Hematopoietic multipotent progenitor cell treated with erythropoietin and hydrocortisone succinate and interleukin-3 and kit ligand, for 4 days (in vitro differentiated cells): ENCODE data around the gene TM4SF18.
"Not testable (repeated sequence)": the region's sequence is repeated elsewhere in the genome, so short reads cannot be mapped to it uniquely, and the experiment has no call there.

Experiments
- DNase-seq: peaks from one replicate; pipeline ENCODE4 v3.0.0-alpha.2; 2015

TM4SF18 gene, protein sequence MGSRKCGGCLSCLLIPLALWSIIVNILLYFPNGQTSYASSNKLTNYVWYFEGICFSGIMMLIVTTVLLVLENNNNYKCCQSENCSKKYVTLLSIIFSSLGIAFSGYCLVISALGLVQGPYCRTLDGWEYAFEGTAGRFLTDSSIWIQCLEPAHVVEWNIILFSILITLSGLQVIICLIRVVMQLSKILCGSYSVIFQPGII

DNA sequence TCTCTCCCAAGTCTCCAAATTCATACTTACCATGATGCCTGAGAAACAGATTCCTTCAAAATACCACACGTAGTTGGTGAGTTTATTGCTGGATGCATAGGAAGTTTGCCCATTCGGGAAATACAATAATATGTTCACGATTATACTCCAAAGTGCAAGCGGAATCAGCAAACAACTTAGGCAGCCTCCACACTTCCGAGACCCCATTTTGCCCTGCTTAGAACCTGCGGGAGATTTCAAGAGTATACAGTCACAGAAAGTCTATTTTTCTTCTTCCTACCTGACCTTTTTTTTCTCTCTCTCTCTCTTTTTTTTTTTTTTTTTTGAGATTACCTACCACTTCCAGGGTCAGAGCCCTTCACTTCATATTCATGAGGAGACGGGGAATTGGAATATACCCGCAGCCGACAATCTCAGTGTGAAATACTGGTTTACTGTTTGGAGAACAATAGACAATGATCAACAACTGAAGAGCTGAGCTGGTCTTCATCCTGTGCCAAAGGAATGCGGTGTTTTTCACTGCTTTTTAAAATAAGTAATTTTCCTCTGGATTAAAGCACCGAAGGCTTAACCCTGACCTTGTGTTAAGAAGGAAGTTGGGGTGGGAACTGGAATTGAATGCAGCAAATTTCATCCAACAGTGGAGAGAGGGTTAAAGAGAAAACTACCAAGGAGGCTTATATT, at the start of gene TM4SF18:
TM4SF18 (minus strand) TSS at position 461 of the 684 bp plus-strand sequence; CDS start at position 207, 254 bp downstream.
- DNase-seq = no peak

DNA sequence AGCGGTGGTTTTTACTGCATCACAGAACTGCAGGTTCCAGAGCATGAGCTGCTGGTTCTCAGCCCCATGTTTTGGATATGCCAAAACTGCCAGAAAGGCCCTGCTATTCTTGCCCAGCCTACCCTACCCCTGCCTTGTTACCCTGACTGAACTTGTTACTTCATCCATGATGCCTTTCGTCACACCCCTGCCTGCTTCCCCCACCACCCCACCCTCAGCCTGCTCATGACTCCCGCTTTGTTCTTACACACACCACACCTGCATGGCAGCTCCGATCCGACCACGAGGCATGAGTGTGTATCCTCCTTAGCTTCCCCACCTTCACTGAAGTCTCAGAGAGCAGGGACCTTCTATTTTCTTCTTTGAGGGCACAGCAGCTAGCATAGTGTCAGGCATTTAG, 49.1 kb upstream of the TM4SF18 start:
- DNase-seq = no peak

DNA sequence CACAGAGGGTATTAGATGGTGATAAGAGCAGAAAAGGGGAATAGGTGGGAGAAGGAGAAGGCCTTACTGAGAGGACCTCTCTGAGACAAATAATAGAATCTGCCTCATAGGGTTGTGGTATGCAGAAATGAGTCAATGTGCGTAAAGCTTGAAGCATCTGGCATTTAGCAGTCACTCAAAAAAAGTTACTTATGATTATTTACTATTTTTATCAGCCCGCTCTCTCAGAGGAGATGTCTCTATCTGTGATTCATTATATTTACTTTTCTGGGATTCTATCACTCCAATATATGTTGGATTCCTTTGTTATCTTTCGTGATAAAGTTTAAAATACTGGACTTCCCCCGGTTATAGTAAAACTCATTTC, 48.6 kb upstream of the TM4SF18 start:
- DNase-seq = no peak

DNA sequence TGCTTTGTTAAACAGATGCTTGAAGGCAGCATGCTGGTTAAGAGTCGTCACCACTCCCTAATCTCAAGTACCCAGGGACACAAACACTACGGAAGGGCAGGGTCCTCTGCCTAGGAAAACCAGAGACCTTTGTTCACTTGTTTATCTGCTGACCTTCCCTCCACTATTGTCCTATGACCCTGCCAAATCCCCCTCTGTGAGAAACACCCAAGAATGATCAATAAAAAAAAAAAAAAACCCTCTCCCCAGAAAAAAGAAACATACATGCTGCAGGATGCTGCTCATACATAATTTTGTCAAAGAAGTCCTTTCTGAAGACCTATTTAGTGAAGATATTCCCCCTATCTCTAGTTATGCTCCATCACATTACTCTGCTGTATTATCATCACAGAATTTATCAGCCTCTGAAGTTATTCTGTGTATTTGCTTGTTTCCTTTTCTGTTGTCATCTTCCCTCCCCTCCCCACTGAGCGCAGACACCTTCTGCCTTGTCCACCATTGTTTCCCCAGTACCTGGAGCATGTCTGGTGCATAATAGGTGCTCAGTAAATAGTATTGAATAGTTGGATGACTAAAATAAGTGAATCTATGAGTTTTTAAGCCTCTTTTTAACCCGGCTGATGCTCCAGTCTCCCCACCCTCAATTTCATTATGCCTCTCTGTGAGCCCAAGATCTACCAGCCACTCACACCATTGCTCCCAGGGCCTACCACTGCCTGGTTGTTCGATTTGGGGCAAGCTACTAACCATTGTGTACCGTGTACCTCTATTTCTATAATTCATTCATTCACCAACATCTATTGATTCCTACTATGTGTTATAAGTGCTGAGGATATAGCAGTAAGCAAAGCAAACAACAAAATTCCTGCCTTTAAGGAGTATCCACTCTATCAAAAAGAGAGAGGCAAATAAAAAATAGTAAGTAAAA, 48.0 kb upstream of the TM4SF18 start:
- DNase-seq = no peak

DNA sequence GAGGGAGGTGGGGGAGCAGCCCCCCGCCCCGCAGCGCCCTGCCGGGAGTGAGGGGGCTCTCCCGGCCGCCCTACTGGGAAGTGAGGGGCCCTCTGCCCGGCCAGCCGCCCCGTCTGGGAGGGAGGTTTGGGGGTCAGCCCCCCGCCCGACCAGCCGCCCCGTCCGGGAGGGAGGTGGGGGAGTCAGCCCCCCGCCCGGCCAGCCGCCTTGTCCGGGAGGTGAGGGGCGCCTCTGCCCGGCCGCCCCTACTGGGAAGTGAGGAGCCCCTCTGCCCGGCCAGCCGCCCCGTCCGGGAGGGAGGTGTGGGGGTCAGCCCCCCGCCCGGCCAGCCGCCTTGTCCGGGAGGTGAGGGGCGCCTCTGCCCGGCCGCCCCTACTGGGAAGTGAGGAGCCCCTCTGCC, 46.8 kb upstream of the TM4SF18 start:
- not testable (repeated sequence) for DNase-seq

DNA sequence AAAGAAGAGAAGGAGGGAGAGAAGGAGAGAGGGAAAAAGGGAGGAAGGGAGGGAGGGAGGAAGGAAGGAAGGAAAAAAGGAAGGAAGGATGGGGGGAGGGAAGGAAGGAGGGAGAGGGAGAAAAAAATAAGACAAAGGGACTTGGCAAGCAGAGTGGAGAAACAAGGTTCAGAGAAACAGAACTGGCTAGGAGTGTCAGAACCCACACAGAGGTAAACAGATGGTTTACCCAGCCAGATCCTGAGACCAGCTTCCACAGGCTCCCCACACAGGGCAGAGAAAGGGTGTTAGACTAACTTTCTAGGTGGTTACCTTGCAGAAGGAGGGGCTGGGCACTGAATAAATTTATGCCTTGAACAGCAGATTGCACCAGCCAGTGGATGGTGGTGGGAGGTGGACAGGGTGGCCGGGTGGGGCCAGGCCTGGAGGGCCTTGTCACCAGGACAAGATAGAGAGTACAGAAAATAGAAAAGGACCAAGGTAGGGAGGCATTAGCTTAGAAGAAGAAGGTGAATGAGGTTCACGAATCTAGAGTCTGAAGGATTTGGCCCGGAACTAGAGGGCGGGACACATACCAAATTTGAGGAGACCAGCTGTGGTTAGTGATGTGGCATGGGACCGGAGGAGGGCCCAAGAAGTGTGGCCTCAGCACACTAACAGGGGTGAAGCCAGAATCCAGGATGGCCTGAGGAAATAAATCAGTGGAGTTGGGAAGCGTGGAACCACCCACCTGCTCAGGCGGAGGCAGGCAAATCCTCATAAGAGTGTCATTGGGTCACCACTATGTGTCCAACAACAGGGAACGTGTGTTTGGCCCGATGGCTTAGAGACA, 45.3 kb upstream of the TM4SF18 start:
- no peak for DNase-seq

DNA sequence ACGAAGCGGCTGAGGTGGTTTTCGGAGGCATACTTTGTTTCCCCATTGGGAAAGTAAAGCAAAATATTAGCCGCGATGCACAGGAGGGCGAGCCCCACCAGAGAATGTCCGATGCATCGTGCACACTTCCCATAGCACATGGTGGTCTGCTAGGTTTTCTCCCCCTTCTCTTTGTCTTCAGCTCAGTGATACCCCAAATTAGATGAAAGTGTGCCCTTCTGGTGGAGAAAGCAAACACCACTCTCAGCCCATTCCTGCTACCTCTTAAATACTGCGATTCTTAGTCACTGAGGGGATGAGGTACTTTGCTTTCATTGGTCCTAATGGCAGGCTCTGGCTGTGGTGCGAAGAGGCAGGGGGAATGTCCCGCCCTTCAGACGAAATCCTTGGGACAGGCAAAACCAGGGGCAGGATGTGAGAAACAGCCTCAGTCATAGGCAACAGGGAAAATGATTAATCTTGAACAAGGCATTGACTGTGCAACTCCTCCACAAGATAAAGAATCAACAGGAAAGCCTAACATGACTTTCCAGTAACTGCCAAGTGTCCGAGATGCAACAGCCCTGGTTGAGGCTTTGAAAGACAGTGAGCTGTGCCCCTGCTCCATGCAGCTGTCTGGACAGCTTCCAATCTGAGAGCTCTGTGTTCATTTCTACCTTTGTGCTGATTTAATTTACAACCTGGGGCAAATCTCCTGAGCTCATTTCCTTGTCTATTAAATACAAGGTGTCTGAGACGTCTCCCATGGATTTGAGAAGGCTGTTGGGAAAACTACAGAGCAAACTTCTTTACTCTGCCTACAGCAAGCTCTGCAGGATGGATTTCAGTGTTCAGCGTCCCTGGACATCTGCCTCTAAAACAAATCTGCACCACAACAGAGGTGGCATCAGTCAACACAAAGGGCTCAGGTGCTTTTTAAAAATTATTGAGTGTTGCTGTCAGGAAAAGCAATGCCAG, 44.2 kb upstream of the TM4SF18 start, which contains the start of gene TM4SF1:
TM4SF1 (minus strand) TSS at position 242 of the 957 bp plus-strand sequence; CDS start at position 140, 102 bp downstream.
- DNase-seq = peak; percentile 59

DNA sequence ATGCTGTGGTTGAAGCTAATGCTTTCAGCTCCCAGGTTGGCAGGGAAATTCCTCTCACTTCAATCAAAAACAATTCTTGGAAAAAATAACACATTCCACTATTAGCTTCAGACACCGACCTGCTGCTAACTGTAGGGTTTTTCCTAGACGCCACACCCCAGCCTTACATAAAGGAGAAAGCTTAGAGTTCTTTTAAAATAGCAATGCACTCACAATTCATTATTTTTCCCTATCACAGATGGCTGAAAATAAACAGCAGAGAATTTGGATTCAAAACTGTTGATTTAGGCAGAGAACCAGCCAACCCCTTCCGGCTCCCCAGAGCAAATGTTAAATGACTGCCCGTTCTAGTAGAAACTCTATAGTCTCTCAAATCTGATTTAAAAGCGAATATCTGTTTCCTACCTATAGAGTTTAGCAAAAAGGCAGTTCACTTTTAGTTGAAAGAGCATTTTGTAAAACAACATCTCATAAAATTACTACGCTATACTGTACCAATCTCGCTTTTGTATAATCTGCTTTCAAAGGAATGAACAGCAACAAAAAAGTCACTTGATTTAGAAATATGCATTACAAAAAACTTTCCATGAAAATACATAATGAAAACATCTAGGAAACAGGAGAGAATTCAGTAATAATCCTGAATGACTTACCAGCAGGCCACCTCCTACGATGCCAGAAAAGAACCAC, 43.4 kb upstream of the TM4SF18 start:
- no peak for DNase-seq

DNA sequence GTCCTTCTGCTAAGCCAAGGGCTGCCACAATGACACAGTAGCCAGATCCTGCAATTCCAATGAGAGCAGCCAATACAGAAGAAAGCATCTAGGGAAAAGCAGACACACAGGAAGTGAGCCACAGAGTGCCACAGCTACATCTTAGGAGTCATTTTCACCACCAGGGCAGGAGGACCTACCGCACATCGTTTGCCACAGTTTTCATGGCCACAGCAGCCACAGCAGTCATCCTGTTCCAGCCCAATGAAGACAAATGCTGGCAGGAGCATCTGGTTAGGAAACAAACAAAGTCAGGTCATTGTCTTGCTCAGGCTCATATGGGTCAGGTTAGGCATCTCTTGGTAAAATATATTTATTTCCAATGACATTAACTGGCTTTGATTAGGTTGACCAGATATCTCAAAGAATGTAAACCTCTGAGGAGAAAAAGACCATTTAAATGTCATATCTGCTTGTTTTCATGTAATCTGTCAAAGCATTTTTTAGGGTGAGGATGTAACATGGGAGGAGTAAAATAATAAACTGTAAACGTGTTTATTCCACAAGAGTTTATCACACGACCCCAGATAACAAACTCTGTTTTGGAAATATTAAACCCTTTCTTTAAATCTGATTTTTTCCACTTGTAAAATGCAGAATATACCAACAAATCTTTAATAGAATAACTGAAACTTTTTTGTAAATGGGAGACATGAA, 42.2 kb upstream of the TM4SF18 start:
- DNase-seq = no peak

DNA sequence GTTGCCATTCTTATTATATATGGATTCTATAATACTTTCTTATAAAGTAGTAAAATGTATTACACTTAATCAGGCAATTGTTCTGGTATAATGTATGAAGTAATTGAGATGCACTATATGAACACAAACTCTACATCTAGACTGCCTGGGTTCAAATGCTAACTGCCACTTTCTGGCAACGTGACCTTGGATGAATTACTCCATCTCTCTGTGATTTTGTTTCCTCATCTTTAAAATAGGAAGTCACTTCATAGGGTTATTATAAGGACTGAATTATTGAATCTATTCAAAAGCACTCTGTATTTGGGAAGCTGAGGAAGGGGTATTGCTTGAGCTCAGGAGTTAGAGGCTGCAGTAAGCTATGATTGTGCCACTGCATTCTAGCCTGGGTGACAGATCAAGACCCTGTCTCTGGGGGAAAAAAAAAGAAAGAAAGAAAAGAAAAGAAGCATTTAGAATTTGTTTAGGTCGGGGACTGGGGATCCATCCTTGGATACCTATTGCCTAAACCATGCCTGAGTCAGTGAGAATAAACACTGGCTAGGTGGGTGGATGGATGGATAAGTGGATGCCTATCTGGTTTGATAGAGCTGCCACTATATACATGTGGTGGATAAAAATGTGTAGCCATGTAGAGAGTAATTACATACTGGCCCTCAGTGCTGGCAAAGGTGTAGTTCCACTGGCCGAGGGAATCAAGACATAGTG, 41.5 kb upstream of the TM4SF18 start:
- DNase-seq = peak; percentile 22

DNA sequence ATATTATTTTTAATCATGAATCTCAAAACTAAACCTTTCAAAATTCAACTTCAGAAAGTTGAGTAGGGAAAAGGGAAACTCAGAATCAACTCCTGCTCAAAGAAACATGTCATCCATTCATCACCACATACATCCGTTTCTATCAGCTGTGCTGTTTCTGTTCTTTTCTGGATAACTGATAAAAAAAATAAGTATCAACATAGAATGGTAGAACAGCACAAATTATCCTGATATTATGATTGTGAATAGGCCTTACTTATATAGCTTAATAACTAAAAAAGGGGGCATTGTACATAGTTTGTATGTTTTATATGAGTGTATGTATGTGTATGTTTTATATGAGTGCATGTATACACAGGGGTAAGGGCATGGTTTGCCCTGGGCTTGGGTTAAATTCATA, 41.0 kb upstream of the TM4SF18 start:
- peak; percentile 25 for DNase-seq

DNA sequence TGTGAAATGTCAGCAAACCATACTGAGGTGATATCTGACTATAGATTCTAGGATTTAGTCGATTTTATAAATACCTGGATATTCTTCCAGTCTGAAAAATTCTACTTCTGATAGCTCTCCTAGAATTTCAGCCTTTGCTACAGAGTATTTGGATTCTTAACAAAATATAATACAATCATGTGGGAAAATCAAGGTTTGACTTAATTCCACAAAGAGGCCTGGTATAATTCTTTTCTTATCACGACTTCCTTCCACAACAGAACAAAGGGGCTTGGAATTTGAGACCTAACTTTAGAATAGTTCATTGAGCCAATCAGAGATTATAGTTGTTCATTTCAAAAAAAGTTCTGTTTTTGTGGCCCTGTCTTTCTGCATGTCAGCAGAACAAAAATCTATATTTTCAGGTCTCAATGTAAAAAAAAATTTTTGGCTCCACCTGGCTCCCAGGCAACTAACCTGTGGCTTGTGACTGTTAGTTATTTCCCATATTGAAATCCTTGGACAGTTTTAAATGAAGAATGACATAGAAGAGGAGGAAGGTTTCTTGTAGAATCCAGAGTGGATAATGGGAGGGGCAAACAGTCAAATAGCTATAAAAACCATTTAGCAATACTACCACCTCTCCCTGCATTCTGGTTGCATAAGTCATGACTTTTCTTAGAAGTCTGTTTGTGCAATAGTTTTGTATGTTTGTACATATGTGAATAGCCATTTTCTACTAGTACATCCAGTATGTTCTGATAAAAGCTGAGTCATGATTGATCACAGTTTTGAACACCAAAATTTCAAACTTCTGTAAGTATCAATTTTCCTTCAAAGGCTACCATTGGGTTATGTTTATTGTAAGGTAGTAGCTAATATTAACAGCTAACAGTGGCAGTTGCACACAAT, 40.0 kb upstream of the TM4SF18 start:
- peak; percentile 78 for DNase-seq

DNA sequence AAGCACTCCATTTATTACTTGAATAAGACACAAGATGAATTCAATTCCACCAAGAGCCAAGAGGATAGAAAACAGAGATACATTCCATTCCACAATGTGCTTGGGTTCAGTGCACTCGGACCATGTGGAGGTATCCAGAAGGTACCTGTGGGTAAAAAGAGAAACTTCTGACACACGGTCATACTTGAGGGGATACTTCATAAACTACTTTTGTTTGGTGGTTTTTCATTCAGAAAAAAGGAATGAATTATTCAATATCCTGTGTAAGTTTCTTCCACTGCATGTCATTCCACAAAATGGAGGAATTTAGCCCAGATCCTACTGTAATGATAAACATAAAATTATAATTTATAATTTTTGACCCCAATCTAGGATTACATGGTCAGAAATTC, 38.3 kb upstream of the TM4SF18 start:
- no peak for DNase-seq

DNA sequence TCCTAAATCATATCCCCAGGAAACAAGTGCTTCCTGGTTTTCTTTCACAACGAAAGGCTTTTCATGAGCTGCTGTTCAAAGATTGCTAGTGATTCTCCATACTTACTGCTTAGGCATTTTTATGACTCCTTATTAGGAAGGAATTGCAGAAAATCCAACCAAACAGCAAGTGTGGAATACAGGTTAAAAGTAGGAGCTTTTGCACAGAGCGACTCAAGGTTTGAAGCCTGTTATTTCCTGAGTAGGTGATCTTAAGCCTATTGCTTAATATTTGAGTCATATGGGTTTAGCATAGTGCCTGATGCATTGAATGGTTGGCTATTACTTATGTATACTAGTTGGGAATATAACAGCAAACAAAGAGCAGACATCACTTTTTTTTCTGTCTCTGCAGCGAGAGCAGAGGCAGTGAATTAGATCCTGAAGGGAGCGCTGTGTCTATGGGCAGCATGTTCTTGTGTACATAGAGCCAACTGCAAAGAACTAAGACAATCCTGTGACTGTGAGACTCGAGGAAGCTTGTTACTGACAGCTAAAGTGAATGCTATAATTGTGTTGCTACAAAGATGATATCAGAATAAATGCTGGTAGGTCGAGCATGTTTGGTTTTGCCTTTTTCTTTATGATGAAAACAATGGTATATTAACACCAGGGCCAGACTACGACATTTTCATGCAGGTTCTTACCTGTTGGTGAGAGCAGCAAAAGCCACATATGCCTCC, 37.7 kb upstream of the TM4SF18 start:
- DNase-seq = peak; percentile 37

DNA sequence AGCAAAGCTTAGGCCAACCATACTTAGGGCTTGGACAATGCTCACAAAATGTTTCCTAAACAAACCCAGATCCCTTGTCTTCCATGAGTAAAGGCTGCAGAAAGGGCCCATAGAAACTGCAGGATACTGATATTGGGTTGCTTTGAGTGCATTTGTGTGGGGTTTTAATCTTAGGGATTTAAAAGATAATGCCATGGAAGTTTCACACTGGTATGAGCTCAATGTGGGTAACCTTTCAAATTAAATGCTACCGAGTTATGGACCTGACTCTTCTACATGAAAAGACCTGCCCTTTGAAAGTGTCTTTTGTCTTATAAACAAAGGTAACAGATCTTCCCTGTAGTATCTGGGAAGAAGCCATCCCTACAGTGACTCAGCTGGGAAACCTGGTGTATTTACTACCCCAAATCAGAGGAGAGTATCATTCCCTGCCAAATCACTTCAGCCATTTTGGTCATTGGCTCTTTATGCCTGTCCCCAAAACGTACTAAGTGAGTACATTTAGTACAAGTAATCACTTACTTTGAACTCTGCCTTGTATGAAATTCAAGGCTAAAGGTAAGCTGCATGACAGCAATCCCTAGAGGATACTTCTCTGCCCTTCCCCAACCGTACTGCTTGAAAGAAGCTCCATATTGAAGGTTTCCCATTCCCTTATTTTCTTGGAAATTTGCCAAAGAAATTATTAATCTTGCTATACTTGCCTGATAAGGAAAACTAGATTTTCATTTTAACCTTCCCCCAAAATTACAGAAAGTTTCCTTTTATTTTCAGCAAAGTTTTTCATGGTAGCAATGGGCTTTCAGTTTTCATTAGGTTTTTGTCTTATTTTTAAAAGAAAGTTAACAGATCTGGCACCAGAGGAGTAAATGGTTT, 36.8 kb upstream of the TM4SF18 start:
- DNase-seq = no peak

DNA sequence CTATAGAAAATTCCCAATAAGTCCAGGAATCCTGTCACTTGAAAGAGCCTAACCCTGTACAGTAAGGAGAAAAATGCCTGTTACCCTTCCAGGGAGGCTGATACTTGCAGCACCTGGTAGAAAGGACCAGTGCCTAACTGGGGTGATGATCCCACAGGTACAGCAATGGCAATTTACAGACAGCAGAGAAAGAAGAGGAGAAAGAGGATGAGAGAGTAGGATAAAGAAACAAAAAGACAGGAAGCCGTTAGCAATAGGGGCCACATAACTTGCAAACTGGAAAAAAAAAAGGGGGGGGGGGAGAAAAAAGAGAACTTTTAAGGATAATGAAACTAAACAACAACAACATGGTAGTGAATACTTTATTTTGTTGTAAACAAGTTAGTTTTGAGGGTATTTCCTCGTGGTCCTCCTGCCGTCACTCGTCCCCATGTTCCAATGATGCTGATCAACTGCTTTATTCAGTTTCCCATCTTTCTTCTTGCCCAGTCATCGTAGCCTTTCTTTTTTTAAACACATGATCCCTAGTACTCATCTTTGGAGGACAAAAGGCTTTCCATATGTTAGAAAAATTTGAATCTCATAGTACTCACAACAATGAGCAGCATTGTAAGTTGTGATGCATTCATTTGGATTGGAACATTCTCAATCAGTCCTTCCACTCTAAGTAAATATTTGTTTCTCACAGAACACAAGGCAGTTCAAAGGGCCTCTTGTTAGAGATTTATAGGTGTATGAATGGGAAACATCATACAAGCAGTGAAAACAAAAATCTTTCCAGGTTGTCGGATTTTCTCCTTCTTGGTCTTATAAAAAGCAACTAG, 35.5 kb upstream of the TM4SF18 start:
- no peak for DNase-seq
